Dendritic cell treated with granulocyte-macrophage colony-stimulating factor and Interleukin-4, amounts not matched to agents 40 ng/mL and 50 ng/mL, for 4 days (primary cell): ENCODE results near the gene CIDEA.
"Not testable (repeated sequence)": the region's sequence is repeated elsewhere in the genome, so short reads cannot be mapped to it uniquely, and the experiment has no call there.

Experiments
- H3K27ac Mint-ChIP-seq: one replicate; pipeline ENCODE4 v1.8.0; 2022; ENCODE audit warnings: mild to moderate bottlenecking, mixed read lengths
- H3K27me3 Mint-ChIP-seq: one replicate; pipeline ENCODE4 v1.8.0; 2022; ENCODE audit warnings: mild to moderate bottlenecking, mixed read lengths
- H3K36me3 Mint-ChIP-seq: one replicate; pipeline ENCODE4 v1.8.0; 2022; ENCODE audit warnings: low read depth, mixed read lengths
- H3K4me1 Mint-ChIP-seq: one replicate; pipeline ENCODE4 v1.8.0; 2022; ENCODE audit warnings: low read depth, mixed read lengths
- H3K4me3 Mint-ChIP-seq: one replicate; pipeline ENCODE4 v1.8.0; 2022; ENCODE audit warnings: mild to moderate bottlenecking, moderate library complexity, mixed read lengths
- H3K9me3 Mint-ChIP-seq: one replicate; pipeline ENCODE4 v1.8.0; 2022; ENCODE audit warnings: mixed read lengths
- intact Hi-C: fragments of 100-400 bp; cut with micrococcal nuclease; formaldehyde crosslinking; loops from one replicate; pipeline ENCODE4 v1.15.0; 2022

The CIDEA gene

GRCh38 chr18:12231986-12232385 is 22.2 kb upstream of the CIDEA start:
- no peak overlapping the region for H3K4me3 Mint-ChIP-seq
- H3K9me3 Mint-ChIP-seq, result no peaks in the 10 kb centered on the region
- peaks cover 2% of the 10 kb centered on the region for H3K4me1 Mint-ChIP-seq
- H3K27me3 Mint-ChIP-seq, result peaks cover 9% of the 10 kb centered on the region
- no peaks in the 10 kb centered on the region for H3K36me3 Mint-ChIP-seq
- intact Hi-C loops, result no loop called here
- no peak overlapping the region for H3K27ac Mint-ChIP-seq

DNA sequence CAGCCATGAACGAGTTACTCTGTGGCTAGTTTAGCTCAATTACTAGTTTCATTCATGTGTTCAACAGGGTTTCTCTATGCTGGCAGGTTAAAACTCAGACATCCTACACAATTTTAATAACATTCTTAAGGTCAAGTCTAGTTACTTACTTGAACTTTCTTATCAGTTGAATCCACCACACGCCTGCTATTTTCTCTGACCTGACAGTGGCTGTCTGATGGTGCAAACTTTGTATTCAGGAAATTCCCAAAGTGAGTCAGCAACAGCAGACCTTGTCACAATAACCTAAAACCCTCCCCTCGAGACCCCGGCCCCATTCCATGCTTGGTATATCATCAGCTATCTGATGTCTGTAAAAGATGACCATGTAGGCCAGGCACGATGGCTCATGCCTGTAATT is 20.8 kb upstream of the CIDEA start:
- H3K27ac Mint-ChIP-seq, result no peak overlapping the region
- H3K4me1 Mint-ChIP-seq, result peaks cover 8% of the 10 kb centered on the region
- H3K27me3 Mint-ChIP-seq, result peaks cover 15% of the 10 kb centered on the region
- no peak overlapping the region for H3K4me3 Mint-ChIP-seq
- H3K9me3 Mint-ChIP-seq, result no peaks in the 10 kb centered on the region
- H3K36me3 Mint-ChIP-seq, result no peaks in the 10 kb centered on the region
- intact Hi-C loops, result no loop called here

DNA sequence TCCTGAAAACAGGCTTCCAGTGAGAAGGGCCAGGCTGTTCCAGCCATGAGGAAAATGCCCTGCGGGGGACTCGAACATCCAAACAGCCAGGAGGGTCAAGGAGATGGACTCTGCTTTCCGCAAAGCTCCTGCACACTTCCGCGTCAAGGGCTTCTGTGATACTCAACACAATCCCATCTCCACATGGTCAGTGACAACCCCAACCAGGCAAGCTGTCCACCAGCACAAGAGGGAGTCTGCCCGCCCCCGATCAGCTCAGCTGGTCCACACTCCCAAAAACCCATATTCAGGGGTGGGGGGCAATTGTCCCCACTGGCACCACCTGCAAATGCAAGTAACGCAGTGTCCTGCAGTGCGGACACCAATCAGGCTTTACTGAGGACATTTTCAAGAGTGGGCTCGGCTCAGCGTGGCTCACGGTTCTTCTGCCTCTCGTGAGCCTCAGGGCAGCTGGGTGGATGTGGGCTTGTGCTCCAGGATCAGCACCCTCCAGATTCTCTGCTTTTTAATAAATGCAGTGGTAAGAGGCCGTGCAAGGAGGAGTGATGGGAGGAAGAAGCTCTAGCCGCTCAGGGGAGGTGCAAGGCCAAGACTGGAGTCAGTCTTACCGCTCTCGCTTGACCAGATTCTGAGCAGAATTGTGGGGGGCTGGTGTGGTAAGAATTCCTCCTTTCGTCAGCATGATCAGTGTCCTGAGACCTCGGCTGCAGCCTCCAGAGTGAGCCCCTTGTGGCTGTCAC is 19.5 kb upstream of the CIDEA start:
- Mint-ChIP-seq H3K36me3 (no peaks in the 10 kb centered on the region), H3K4me3 (no peak overlapping the region), H3K9me3 (no peaks in the 10 kb centered on the region), H3K27ac (no peak overlapping the region), H3K27me3 (peaks cover 20% of the 10 kb centered on the region), H3K4me1 (peaks cover 19% of the 10 kb centered on the region)
- intact Hi-C loops, result loop anchor here (5.0 kb wide), 2 partner anchors 142 to 162 kb away; partner anchors contain the start of gene ANKRD62

DNA sequence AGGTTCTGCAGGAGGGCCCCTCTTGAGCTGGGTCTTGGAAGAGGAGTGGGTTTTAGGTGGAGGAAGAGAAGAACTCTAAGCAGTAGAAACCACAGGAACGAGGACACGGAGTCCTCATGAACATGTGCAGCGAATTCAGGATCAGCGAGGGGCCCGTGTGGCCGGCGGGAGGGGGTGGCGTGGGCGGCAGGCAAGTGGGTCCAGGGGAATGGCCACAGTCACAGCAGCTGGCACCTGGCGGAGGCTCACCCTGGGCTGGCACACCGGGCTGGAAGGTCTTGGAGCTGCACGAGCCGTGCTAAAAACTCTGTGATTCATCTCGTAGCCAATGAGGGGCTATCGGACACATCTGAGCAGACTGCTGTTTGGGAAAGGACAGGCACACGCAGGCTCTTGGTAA is 18.0 kb upstream of the CIDEA start:
- H3K4me3 Mint-ChIP-seq, result no peak overlapping the region
- no peaks in the 10 kb centered on the region for H3K36me3 Mint-ChIP-seq
- peaks cover 24% of the 10 kb centered on the region for H3K27me3 Mint-ChIP-seq
- peaks cover 19% of the 10 kb centered on the region for H3K4me1 Mint-ChIP-seq
- no peaks in the 10 kb centered on the region for H3K9me3 Mint-ChIP-seq
- intact Hi-C loops, result loop anchor here (5.0 kb wide), 2 partner anchors 144 to 164 kb away; partner anchors contain the start of gene ANKRD62
- H3K27ac Mint-ChIP-seq, result no peak overlapping the region

- H3K36me3 Mint-ChIP-seq, result no peaks in the 10 kb centered on the region
- H3K27ac Mint-ChIP-seq, result no peak overlapping the region
- H3K27me3 Mint-ChIP-seq, result peaks cover 31% of the 10 kb centered on the region
- no peak overlapping the region for H3K4me3 Mint-ChIP-seq
- intact Hi-C loops, result loop anchor here (5.0 kb wide), 2 partner anchors 145 to 165 kb away; partner anchors contain the start of gene ANKRD62
- H3K9me3 Mint-ChIP-seq, result no peaks in the 10 kb centered on the region
- peaks cover 19% of the 10 kb centered on the region for H3K4me1 Mint-ChIP-seq
These were observed 17.0 kb upstream of the CIDEA start for GRCh38 chr18:12236934-12237832.

- H3K4me3 Mint-ChIP-seq, result no peak overlapping the region
- H3K27ac Mint-ChIP-seq, result no peak overlapping the region
- H3K36me3 Mint-ChIP-seq, result no peaks in the 10 kb centered on the region
- peaks cover 19% of the 10 kb centered on the region for H3K4me1 Mint-ChIP-seq
- peaks cover 38% of the 10 kb centered on the region for H3K27me3 Mint-ChIP-seq
- no peaks in the 10 kb centered on the region for H3K9me3 Mint-ChIP-seq
- intact Hi-C loops, result loop anchor here (5.0 kb wide), 2 partner anchors 147 to 167 kb away; partner anchors contain the start of gene ANKRD62
These were observed 15.3 kb upstream of the CIDEA start for GRCh38 chr18:12238826-12239225.

DNA sequence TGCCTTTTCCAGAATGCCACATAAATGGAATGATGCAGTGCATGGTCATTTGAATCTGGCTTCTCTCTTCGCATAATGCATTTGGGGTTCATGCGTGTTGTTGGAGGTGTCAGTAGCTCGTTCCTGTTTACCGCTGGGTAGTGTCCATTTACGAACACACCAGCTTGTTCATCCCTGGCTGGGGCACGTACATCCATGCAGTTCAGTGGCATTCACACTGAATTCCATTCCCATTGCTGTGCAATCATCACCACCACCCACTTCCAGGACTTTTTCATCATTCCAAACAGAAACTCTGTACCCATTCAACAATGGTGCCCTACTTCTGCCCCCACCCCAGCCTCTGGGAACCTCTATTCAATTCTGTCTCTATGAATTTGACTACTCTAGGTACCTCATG is 14.7 kb upstream of the CIDEA start:
- H3K9me3 Mint-ChIP-seq, result no peaks in the 10 kb centered on the region
- H3K27ac Mint-ChIP-seq, result no peak overlapping the region
- peaks cover 19% of the 10 kb centered on the region for H3K4me1 Mint-ChIP-seq
- H3K36me3 Mint-ChIP-seq, result no peaks in the 10 kb centered on the region
- H3K4me3 Mint-ChIP-seq, result no peak overlapping the region
- H3K27me3 Mint-ChIP-seq, result peaks cover 38% of the 10 kb centered on the region
- intact Hi-C loops, result loop anchor here (5.0 kb wide), 2 partner anchors 147 to 167 kb away; partner anchors contain the start of gene ANKRD62

- peaks cover 12% of the 10 kb centered on the region for H3K4me1 Mint-ChIP-seq
- intact Hi-C loops, result no loop called here
- no peaks in the 10 kb centered on the region for H3K9me3 Mint-ChIP-seq
- peaks cover 42% of the 10 kb centered on the region for H3K27me3 Mint-ChIP-seq
- H3K4me3 Mint-ChIP-seq, result no peak overlapping the region
- H3K27ac Mint-ChIP-seq, result no peak overlapping the region
- no peaks in the 10 kb centered on the region for H3K36me3 Mint-ChIP-seq
These were observed 11.4 kb upstream of the CIDEA start for GRCh38 chr18:12242658-12243260.

DNA sequence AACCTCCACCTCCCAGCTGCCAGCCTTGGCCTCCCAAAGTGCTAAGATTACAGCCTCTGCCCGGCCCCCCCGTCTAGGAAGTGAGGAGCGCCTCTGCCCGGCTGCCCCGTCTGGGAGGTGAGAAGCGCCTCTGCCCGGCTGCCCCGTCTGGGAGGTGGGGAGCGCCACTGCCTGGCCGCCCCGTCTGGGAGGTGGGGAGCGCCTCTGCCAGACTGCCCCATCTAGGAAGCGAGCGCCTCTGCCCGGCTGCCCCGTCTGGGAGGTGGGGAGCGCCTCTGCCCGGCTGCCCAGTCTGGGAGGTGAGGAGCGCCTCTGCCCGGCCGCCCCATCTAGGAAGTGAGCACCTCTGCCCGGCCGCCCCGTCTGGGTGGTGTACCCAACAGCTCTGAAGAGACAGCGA is 10.9 kb upstream of the CIDEA start:
- H3K9me3 Mint-ChIP-seq, intact Hi-C loops, H3K36me3 Mint-ChIP-seq, H3K4me3 Mint-ChIP-seq, H3K27ac Mint-ChIP-seq: not testable (repeated sequence)
- peaks cover 12% of the 10 kb centered on the region for H3K4me1 Mint-ChIP-seq
- H3K27me3 Mint-ChIP-seq, result peaks cover 40% of the 10 kb centered on the region

GRCh38 chr18:12245793-12246135 is 8.4 kb upstream of the CIDEA start:
- intact Hi-C loops, result no loop called here
- Mint-ChIP-seq H3K36me3 (no peaks in the 10 kb centered on the region), H3K9me3 (no peaks in the 10 kb centered on the region), H3K4me1 (no peaks in the 10 kb centered on the region), H3K27ac (no peak overlapping the region), H3K27me3 (peaks cover 49% of the 10 kb centered on the region), H3K4me3 (no peak overlapping the region)

- no peak overlapping the region for H3K4me3 Mint-ChIP-seq
These were observed 7.0 kb upstream of the CIDEA start for GRCh38 chr18:12246849-12247808.

GRCh38 chr18:12247946-12248345 is 6.2 kb upstream of the CIDEA start:
- H3K4me1 Mint-ChIP-seq, result no peaks in the 10 kb centered on the region
- no peak overlapping the region for H3K27ac Mint-ChIP-seq
- no peaks in the 10 kb centered on the region for H3K9me3 Mint-ChIP-seq
- H3K4me3 Mint-ChIP-seq, result no peak overlapping the region
- intact Hi-C loops, result no loop called here
- H3K36me3 Mint-ChIP-seq, result no peaks in the 10 kb centered on the region
- H3K27me3 Mint-ChIP-seq, result peaks cover 52% of the 10 kb centered on the region

More at GRCh38 chr18:12246849-12247808, 7.0 kb upstream of the CIDEA start:
- Mint-ChIP-seq H3K27me3 (peaks cover 51% of the 10 kb centered on the region), H3K4me1 (no peaks in the 10 kb centered on the region), H3K36me3 (no peaks in the 10 kb centered on the region), H3K9me3 (no peaks in the 10 kb centered on the region), H3K27ac (no peak overlapping the region)
- intact Hi-C loops, result no loop called here
